ENCODE measurements around the gene C17orf107.

Gene C17orf107

GRCh38 chr17:4879601-4880000 lies 19.7 kb upstream of the C17orf107 start:
- H3K9ac ChIP-seq (ENCODE audit: low read length), result no peak overlapping the region
- H3K9me3 ChIP-seq (ENCODE audit: control insufficient read depth, low read length), result no peaks in the 10 kb centered on the region
- H3K4me3 ChIP-seq (ENCODE audit: low read length), result no peak overlapping the region
- H3K27me3 ChIP-seq (replicated peaks; ENCODE audit: control insufficient read depth, insufficient read depth, low read length), result no peaks in the 10 kb centered on the region
- H3K36me3 ChIP-seq (ENCODE audit: control insufficient read depth, insufficient read depth, low read length, severe bottlenecking), result peaks cover 26% of the 10 kb centered on the region
- H3K4me1 ChIP-seq (ENCODE audit: control insufficient read depth, insufficient read depth, low read length), result peaks cover 7% of the 10 kb centered on the region
- DNase-seq (ENCODE audit: low read depth), result no peak

GRCh38 chr17:4880857-4881256 lies 18.5 kb upstream of the C17orf107 start:
- H3K4me1 ChIP-seq (ENCODE audit: control insufficient read depth, insufficient read depth, low read length), result peaks cover 7% of the 10 kb centered on the region
- no peak overlapping the region for H3K9ac ChIP-seq (ENCODE audit: low read length)
- H3K9me3 ChIP-seq (ENCODE audit: control insufficient read depth, low read length), result no peaks in the 10 kb centered on the region
- no peak for DNase-seq (ENCODE audit: low read depth)
- peaks cover 39% of the 10 kb centered on the region for H3K36me3 ChIP-seq (ENCODE audit: control insufficient read depth, insufficient read depth, low read length, severe bottlenecking)
- H3K4me3 ChIP-seq (ENCODE audit: low read length), result no peak overlapping the region
- no peaks in the 10 kb centered on the region for H3K27me3 ChIP-seq (replicated peaks; ENCODE audit: control insufficient read depth, insufficient read depth, low read length)

- H3K9ac ChIP-seq (ENCODE audit: low read length), result no peak overlapping the region
- H3K27me3 ChIP-seq (replicated peaks; ENCODE audit: control insufficient read depth, insufficient read depth, low read length), result no peaks in the 10 kb centered on the region
- no peaks in the 10 kb centered on the region for H3K9me3 ChIP-seq (ENCODE audit: control insufficient read depth, low read length)
- peak; percentile 66 for DNase-seq (ENCODE audit: low read depth)
- H3K4me3 ChIP-seq (ENCODE audit: low read length), result no peak overlapping the region
- H3K4me1 ChIP-seq (ENCODE audit: control insufficient read depth, insufficient read depth, low read length), result peaks cover 7% of the 10 kb centered on the region
- H3K36me3 ChIP-seq (ENCODE audit: control insufficient read depth, insufficient read depth, low read length, severe bottlenecking), result peaks cover 50% of the 10 kb centered on the region
Measured at GRCh38 chr17:4881761-4882555, 17.4 kb upstream of the C17orf107 start.

GRCh38 chr17:4884489-4884888 lies 14.8 kb upstream of the C17orf107 start:
- Histone ChIP-seq H3K9me3 (ENCODE audit: control insufficient read depth, low read length) (no peaks in the 10 kb centered on the region), H3K27me3 (replicated peaks; ENCODE audit: control insufficient read depth, insufficient read depth, low read length) (no peaks in the 10 kb centered on the region), H3K9ac (ENCODE audit: low read length) (no peak overlapping the region), H3K36me3 (ENCODE audit: control insufficient read depth, insufficient read depth, low read length, severe bottlenecking) (peaks cover 55% of the 10 kb centered on the region), H3K4me1 (ENCODE audit: control insufficient read depth, insufficient read depth, low read length) (peaks cover 7% of the 10 kb centered on the region), H3K4me3 (ENCODE audit: low read length) (no peak overlapping the region)
- DNase-seq (ENCODE audit: low read depth), result no peak

- Histone ChIP-seq H3K9ac (ENCODE audit: low read length) (no peak overlapping the region), H3K9me3 (ENCODE audit: control insufficient read depth, low read length) (no peaks in the 10 kb centered on the region), H3K27me3 (replicated peaks; ENCODE audit: control insufficient read depth, insufficient read depth, low read length) (no peaks in the 10 kb centered on the region), H3K4me1 (ENCODE audit: control insufficient read depth, insufficient read depth, low read length) (peaks cover 1% of the 10 kb centered on the region), H3K4me3 (ENCODE audit: low read length) (no peak overlapping the region), H3K36me3 (ENCODE audit: control insufficient read depth, insufficient read depth, low read length, severe bottlenecking) (peaks cover 60% of the 10 kb centered on the region)
- DNase-seq (ENCODE audit: low read depth), result no peak
Measured at GRCh38 chr17:4886830-4887229, 12.5 kb upstream of the C17orf107 start.

GRCh38 chr17:4887581-4887980 lies 11.8 kb upstream of the C17orf107 start:
- Histone ChIP-seq H3K9ac (ENCODE audit: low read length) (no peak overlapping the region), H3K4me1 (ENCODE audit: control insufficient read depth, insufficient read depth, low read length) (no peaks in the 10 kb centered on the region), H3K27me3 (replicated peaks; ENCODE audit: control insufficient read depth, insufficient read depth, low read length) (no peaks in the 10 kb centered on the region), H3K9me3 (ENCODE audit: control insufficient read depth, low read length) (no peaks in the 10 kb centered on the region), H3K4me3 (ENCODE audit: low read length) (no peak overlapping the region), H3K36me3 (ENCODE audit: control insufficient read depth, insufficient read depth, low read length, severe bottlenecking) (peaks cover 66% of the 10 kb centered on the region)
- DNase-seq (ENCODE audit: low read depth), result no peak

- Histone ChIP-seq H3K27me3 (replicated peaks; ENCODE audit: control insufficient read depth, insufficient read depth, low read length) (no peaks in the 10 kb centered on the region), H3K4me3 (ENCODE audit: low read length) (no peak overlapping the region), H3K36me3 (ENCODE audit: control insufficient read depth, insufficient read depth, low read length, severe bottlenecking) (peaks cover 81% of the 10 kb centered on the region), H3K9me3 (ENCODE audit: control insufficient read depth, low read length) (no peaks in the 10 kb centered on the region), H3K9ac (ENCODE audit: low read length) (no peak overlapping the region), H3K4me1 (ENCODE audit: control insufficient read depth, insufficient read depth, low read length) (no peaks in the 10 kb centered on the region)
- no peak for DNase-seq (ENCODE audit: low read depth)
Measured at GRCh38 chr17:4891411-4892410, 7.6 kb upstream of the C17orf107 start.

- H3K9ac ChIP-seq (ENCODE audit: low read length), result no peak overlapping the region
- H3K4me3 ChIP-seq (ENCODE audit: low read length), result no peak overlapping the region
- no peaks in the 10 kb centered on the region for H3K27me3 ChIP-seq (replicated peaks; ENCODE audit: control insufficient read depth, insufficient read depth, low read length)
- no peak for DNase-seq (ENCODE audit: low read depth)
- H3K9me3 ChIP-seq (ENCODE audit: control insufficient read depth, low read length), result no peaks in the 10 kb centered on the region
- H3K4me1 ChIP-seq (ENCODE audit: control insufficient read depth, insufficient read depth, low read length), result no peaks in the 10 kb centered on the region
- H3K36me3 ChIP-seq (ENCODE audit: control insufficient read depth, insufficient read depth, low read length, severe bottlenecking), result peaks cover 72% of the 10 kb centered on the region
Measured at GRCh38 chr17:4892499-4893221, 6.7 kb upstream of the C17orf107 start.

GRCh38 chr17:4893272-4893671 lies 6.1 kb upstream of the C17orf107 start:
- H3K4me1 ChIP-seq (ENCODE audit: control insufficient read depth, insufficient read depth, low read length), result no peaks in the 10 kb centered on the region
- DNase-seq (ENCODE audit: low read depth), result no peak

GRCh38 chr17:4893721-4894560 lies 5.4 kb upstream of the C17orf107 start:
- DNase-seq (ENCODE audit: low read depth), result no peak
- H3K4me3 ChIP-seq (ENCODE audit: low read length), result no peak overlapping the region

More at GRCh38 chr17:4893272-4893671, 6.1 kb upstream of the C17orf107 start:
- H3K9me3 ChIP-seq (ENCODE audit: control insufficient read depth, low read length), result no peaks in the 10 kb centered on the region
- no peaks in the 10 kb centered on the region for H3K27me3 ChIP-seq (replicated peaks; ENCODE audit: control insufficient read depth, insufficient read depth, low read length)
- no peak overlapping the region for H3K9ac ChIP-seq (ENCODE audit: low read length)
- no peak overlapping the region for H3K4me3 ChIP-seq (ENCODE audit: low read length)
- H3K36me3 ChIP-seq (ENCODE audit: control insufficient read depth, insufficient read depth, low read length, severe bottlenecking), result peaks cover 68% of the 10 kb centered on the region

More at GRCh38 chr17:4893721-4894560, 5.4 kb upstream of the C17orf107 start:
- Histone ChIP-seq H3K27me3 (replicated peaks; ENCODE audit: control insufficient read depth, insufficient read depth, low read length) (no peaks in the 10 kb centered on the region), H3K36me3 (ENCODE audit: control insufficient read depth, insufficient read depth, low read length, severe bottlenecking) (peaks cover 65% of the 10 kb centered on the region), H3K9me3 (ENCODE audit: control insufficient read depth, low read length) (no peaks in the 10 kb centered on the region), H3K9ac (ENCODE audit: low read length) (no peak overlapping the region), H3K4me1 (ENCODE audit: control insufficient read depth, insufficient read depth, low read length) (no peaks in the 10 kb centered on the region)
